Astrocyte (in vitro differentiated cells and primary cell): ENCODE measurements around the gene RAB3B. TPM values are rescaled to one million over a fixed set of nuclear protein-coding genes. Genes with fewer than 3 reads are reported as not detected.

Experiments used
- DNase-seq: peaks from one replicate; pipeline ENCODE4 v3.0.0-alpha.2; 2010; ENCODE audit warnings: low read depth
- FAIRE-seq: peaks from 2 replicates; lab custom pipeline; 2011; peaks lifted over from hg19 to GRCh38; lab: Jason Lieb, UNC
- H2AFZ ChIP-seq: 2 replicates; pipeline ENCODE4 v1.6.0; 2012; ENCODE audit warnings: low read depth, low read length, inconsistent platforms
- H3K27ac ChIP-seq: 2 replicates; pipeline ENCODE4 v1.5.1; 2011; ENCODE audit warnings: low read depth, low read length, inconsistent platforms
- H3K27me3 ChIP-seq: 2 replicates; pipeline ENCODE4 v1.6.0; 2011; ENCODE audit warnings: low read length, inconsistent platforms; ENCODE audit not compliant: insufficient read depth
- H3K36me3 ChIP-seq: 2 replicates; pipeline ENCODE4 v1.5.1; 2011; ENCODE audit warnings: low read length, inconsistent platforms; ENCODE audit not compliant: insufficient read depth
- H3K4me1 ChIP-seq: 2 replicates; pipeline ENCODE4 v1.5.1; 2011; ENCODE audit warnings: low read length, inconsistent platforms; ENCODE audit not compliant: insufficient read depth
- H3K4me2 ChIP-seq: 2 replicates; pipeline ENCODE4 v1.6.0; 2012; ENCODE audit warnings: low read length, inconsistent platforms
- H3K4me3 ChIP-seq: 2 replicates; pipeline ENCODE4 v1.5.1; 2011; ENCODE audit warnings: low read depth, mild to moderate bottlenecking, low read length, inconsistent platforms; ENCODE audit not compliant: insufficient read depth
- H3K79me2 ChIP-seq: 2 replicates; pipeline ENCODE4 v1.6.0; 2012; ENCODE audit warnings: mild to moderate bottlenecking, low read length, inconsistent platforms; ENCODE audit not compliant: insufficient read depth
- H3K9ac ChIP-seq: 2 replicates; pipeline ENCODE4 v1.6.0; 2012; ENCODE audit warnings: mild to moderate bottlenecking, low read length, inconsistent platforms
- H3K9me3 ChIP-seq: 2 replicates; pipeline ENCODE4 v1.5.1; 2012; ENCODE audit warnings: low read depth, mild to moderate bottlenecking, low read length, inconsistent platforms; ENCODE audit not compliant: insufficient read depth
- H4K20me1 ChIP-seq: 2 replicates; pipeline ENCODE4 v1.6.0; 2012; ENCODE audit warnings: low read length, inconsistent platforms; ENCODE audit not compliant: insufficient read depth
- H3K27ac Mint-ChIP-seq: one replicate; pipeline ENCODE4 v1.8.0; 2021; ENCODE audit warnings: mild to moderate bottlenecking, mixed read lengths; ENCODE audit not compliant: unreplicated experiment
- H3K27me3 Mint-ChIP-seq: one replicate; pipeline ENCODE4 v1.8.0; 2021; ENCODE audit warnings: low read depth, mixed read lengths; ENCODE audit not compliant: unreplicated experiment
- H3K36me3 Mint-ChIP-seq: one replicate; pipeline ENCODE4 v1.8.0; 2021; ENCODE audit warnings: low read depth, mixed read lengths; ENCODE audit not compliant: unreplicated experiment
- H3K4me1 Mint-ChIP-seq: one replicate; pipeline ENCODE4 v1.8.0; 2021; ENCODE audit warnings: low read depth, mixed read lengths; ENCODE audit not compliant: unreplicated experiment
- H3K4me3 Mint-ChIP-seq: one replicate; pipeline ENCODE4 v1.8.0; 2021; ENCODE audit warnings: mild to moderate bottlenecking, moderate library complexity, mixed read lengths; ENCODE audit not compliant: unreplicated experiment
- H3K9me3 Mint-ChIP-seq: one replicate; pipeline ENCODE4 v1.8.0; 2021; ENCODE audit warnings: mild to moderate bottlenecking, mixed read lengths; ENCODE audit not compliant: unreplicated experiment
- EZH2 ChIP-seq: IDR thresholded peaks from 2 replicates; pipeline ENCODE4 v1.6.1; 2012; ENCODE audit warnings: mild to moderate bottlenecking, low read length, inconsistent platforms; ENCODE audit not compliant: insufficient read depth
- total RNA-seq: library from RNA; stranded (reverse); gene quantifications from 2 replicates; pipeline ENCODE4 v1.2.1, GENCODE V29; 2021
- TF ChIP-seq, protein P1 (sequence below): IDR thresholded peaks from 2 replicates; pipeline ENCODE4 v1.5.1; 2011; ENCODE audit warnings: low read depth, mild to moderate bottlenecking, inconsistent platforms, low read length, moderate library complexity; ENCODE audit not compliant: insufficient read depth

RAB3B gene
- total RNA-seq, 1 donor from 2014 or later = 49.2 TPM

DNA sequence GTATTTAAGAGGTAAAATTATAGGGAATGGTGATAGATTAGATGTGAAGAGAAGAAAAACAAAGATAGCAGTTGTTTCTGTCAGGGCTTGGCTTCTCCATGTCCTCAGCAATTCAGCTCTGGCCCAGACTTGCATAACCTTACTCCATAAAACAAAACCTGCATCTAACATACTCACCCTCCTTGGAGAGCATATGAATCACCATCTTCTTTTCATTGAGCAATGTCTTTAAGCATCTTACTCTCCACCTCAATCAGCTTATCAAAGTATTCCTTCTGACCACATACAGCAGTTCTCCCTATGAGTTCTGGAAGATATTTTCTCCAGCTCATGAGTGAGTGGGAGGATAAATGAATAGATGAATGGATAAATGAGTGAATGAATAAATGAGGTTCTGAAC is 49.0 kb downstream of the RAB3B start:
- FAIRE-seq (no peak), DNase-seq (no peak)
- peaks cover 8% of the 10 kb centered on the region for H3K4me1 Mint-ChIP-seq
- H3K27ac ChIP-seq = no peak overlapping the region
- H3K27me3 Mint-ChIP-seq = no peaks in the 10 kb centered on the region
- H3K36me3 ChIP-seq = peaks cover 14% of the 10 kb centered on the region
- peaks cover 43% of the 10 kb centered on the region for H3K36me3 Mint-ChIP-seq
- peaks cover 12% of the 10 kb centered on the region for H3K9me3 Mint-ChIP-seq
- H3K27ac Mint-ChIP-seq = no peak overlapping the region
- H3K27me3 ChIP-seq = no peaks in the 10 kb centered on the region
- H3K79me2 ChIP-seq = no peaks in the 10 kb centered on the region
- no peak overlapping the region for H2AFZ ChIP-seq
- H3K4me3 ChIP-seq = no peak overlapping the region
- H3K9me3 ChIP-seq = peaks cover 8% of the 10 kb centered on the region
- H3K4me1 ChIP-seq = peaks cover 3% of the 10 kb centered on the region
- TF ChIP-seq EZH2 = no peak
- TF ChIP-seq, protein P1, sequence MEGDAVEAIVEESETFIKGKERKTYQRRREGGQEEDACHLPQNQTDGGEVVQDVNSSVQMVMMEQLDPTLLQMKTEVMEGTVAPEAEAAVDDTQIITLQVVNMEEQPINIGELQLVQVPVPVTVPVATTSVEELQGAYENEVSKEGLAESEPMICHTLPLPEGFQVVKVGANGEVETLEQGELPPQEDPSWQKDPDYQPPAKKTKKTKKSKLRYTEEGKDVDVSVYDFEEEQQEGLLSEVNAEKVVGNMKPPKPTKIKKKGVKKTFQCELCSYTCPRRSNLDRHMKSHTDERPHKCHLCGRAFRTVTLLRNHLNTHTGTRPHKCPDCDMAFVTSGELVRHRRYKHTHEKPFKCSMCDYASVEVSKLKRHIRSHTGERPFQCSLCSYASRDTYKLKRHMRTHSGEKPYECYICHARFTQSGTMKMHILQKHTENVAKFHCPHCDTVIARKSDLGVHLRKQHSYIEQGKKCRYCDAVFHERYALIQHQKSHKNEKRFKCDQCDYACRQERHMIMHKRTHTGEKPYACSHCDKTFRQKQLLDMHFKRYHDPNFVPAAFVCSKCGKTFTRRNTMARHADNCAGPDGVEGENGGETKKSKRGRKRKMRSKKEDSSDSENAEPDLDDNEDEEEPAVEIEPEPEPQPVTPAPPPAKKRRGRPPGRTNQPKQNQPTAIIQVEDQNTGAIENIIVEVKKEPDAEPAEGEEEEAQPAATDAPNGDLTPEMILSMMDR = no peak
- H3K9ac ChIP-seq = no peak overlapping the region
- H3K4me2 ChIP-seq = no peak overlapping the region
- no peaks in the 10 kb centered on the region for H4K20me1 ChIP-seq
- no peak overlapping the region for H3K4me3 Mint-ChIP-seq

- Mint-ChIP-seq H3K9me3 (peaks cover 14% of the 10 kb centered on the region), H3K4me1 (no peaks in the 10 kb centered on the region), H3K27ac (no peak overlapping the region), H3K27me3 (no peaks in the 10 kb centered on the region), H3K4me3 (no peak overlapping the region), H3K36me3 (peaks cover 42% of the 10 kb centered on the region)
- DNase-seq = no peak
- FAIRE-seq = no peak
- H3K79me2 ChIP-seq = no peaks in the 10 kb centered on the region
- peaks cover 27% of the 10 kb centered on the region for H3K36me3 ChIP-seq
- no peaks in the 10 kb centered on the region for H3K27me3 ChIP-seq
- H3K4me3 ChIP-seq = no peak overlapping the region
- H3K4me2 ChIP-seq = no peak overlapping the region
- no peaks in the 10 kb centered on the region for H3K4me1 ChIP-seq
- H3K27ac ChIP-seq = no peak overlapping the region
- TF ChIP-seq EZH2 = no peak
- TF ChIP-seq, protein P1 = no peak
- no peak overlapping the region for H3K9ac ChIP-seq
- H2AFZ ChIP-seq = no peak overlapping the region
- no peaks in the 10 kb centered on the region for H4K20me1 ChIP-seq
- H3K9me3 ChIP-seq = peaks cover 7% of the 10 kb centered on the region
Measured at GRCh38 chr1:51937112-51937511, 53.4 kb downstream of the RAB3B start.

- no peaks in the 10 kb centered on the region for H4K20me1 ChIP-seq
Measured at GRCh38 chr1:51936531-51936930, 54.0 kb downstream of the RAB3B start.

More at GRCh38 chr1:51936531-51936930, 54.0 kb downstream of the RAB3B start:
- no peaks in the 10 kb centered on the region for H3K27me3 Mint-ChIP-seq
- no peaks in the 10 kb centered on the region for H3K4me1 Mint-ChIP-seq
- H2AFZ ChIP-seq = no peak overlapping the region
- H3K27ac Mint-ChIP-seq = no peak overlapping the region
- no peak overlapping the region for H3K4me2 ChIP-seq
- no peak for TF ChIP-seq EZH2
- TF ChIP-seq, protein P1 = no peak
- no peak overlapping the region for H3K4me3 ChIP-seq
- peaks cover 26% of the 10 kb centered on the region for H3K36me3 ChIP-seq
- peaks cover 9% of the 10 kb centered on the region for H3K9me3 Mint-ChIP-seq
- no peak for DNase-seq
- FAIRE-seq = no peak
- no peak overlapping the region for H3K9ac ChIP-seq
- no peak overlapping the region for H3K4me3 Mint-ChIP-seq
- H3K27ac ChIP-seq = no peak overlapping the region
- H3K9me3 ChIP-seq = peaks cover under 1% of the 10 kb centered on the region
- no peaks in the 10 kb centered on the region for H3K79me2 ChIP-seq
- no peaks in the 10 kb centered on the region for H3K4me1 ChIP-seq
- H3K27me3 ChIP-seq = no peaks in the 10 kb centered on the region
- peaks cover 40% of the 10 kb centered on the region for H3K36me3 Mint-ChIP-seq
